Common myeloid progenitor, CD34-positive (primary cell): ENCODE results near the gene MYCBPAP.
A peak's percentile ranks its signal among the peaks of the same experiment; 100 is the strongest.

Source experiments
- CTCF ChIA-PET: fragments of 350-600 bp; sonication (Branson Sonifier 250); formaldehyde crosslinking; loops from one replicate; lab custom pipeline; 2021; ENCODE audit warnings: antibody characterized with exemption; lab: Charles Lee
- POLR2A ChIA-PET: fragments of 350-600 bp; sonication (Branson Sonifier 250); formaldehyde crosslinking; loops from one replicate; lab custom pipeline; 2021; ENCODE audit warnings: antibody characterized with exemption; lab: Charles Lee
- DNase-seq, 3 donors: peaks; one replicate each; pipeline versions ENCODE4 v3.0.0 to v3.0.0-alpha.2; 2013
- H3K27ac ChIP-seq, 2 experiments: 1 replicate in 1 of 2; 2 replicates in 1 of 2; pipeline ENCODE4 v1.7.0; 2013; ENCODE audit warnings: inconsistent platforms in 2 of 2, low read length in 2 of 2, mild to moderate bottlenecking in 2 of 2, low read depth in 1 of 2, moderate library complexity in 1 of 2; ENCODE audit not compliant: severe bottlenecking in 2 of 2, insufficient read depth in 1 of 2, poor library complexity in 1 of 2
- H3K27me3 ChIP-seq, 5 experiments: replicated peaks in 2 of 5; 1 replicate in 3 of 5; 2 replicates in 2 of 5; pipeline versions ENCODE4 v1.6.1 to v1.7.0; 2013; ENCODE audit warnings: low read length in 4 of 5, mild to moderate bottlenecking in 2 of 5, moderate library complexity in 2 of 5, inconsistent platforms in 1 of 5; ENCODE audit not compliant: insufficient read depth in 5 of 5, control insufficient read depth in 4 of 5
- H3K36me3 ChIP-seq, 4 experiments: 1 replicate in 2 of 4; 2 replicates in 2 of 4; pipeline versions ENCODE4 v1.6.1 to v1.7.0; 2013; ENCODE audit warnings: low read length in 3 of 4, control low read depth in 1 of 4, mild to moderate bottlenecking in 1 of 4; ENCODE audit not compliant: control insufficient read depth in 4 of 4, insufficient read depth in 4 of 4
- H3K4me1 ChIP-seq, 4 experiments: 1 replicate in 3 of 4; 2 replicates in 1 of 4; pipeline versions ENCODE4 v1.6.1 to v1.7.1; 2013; ENCODE audit warnings: low read length in 3 of 4, mild to moderate bottlenecking in 3 of 4, control low read depth in 1 of 4, inconsistent platforms in 1 of 4, moderate library complexity in 1 of 4; ENCODE audit not compliant: control insufficient read depth in 4 of 4, insufficient read depth in 4 of 4; ENCODE audit errors: control extremely low read depth in 1 of 4
- H3K4me3 ChIP-seq, 7 experiments: 1 replicate in 4 of 7; 2 replicates in 3 of 7; pipeline versions ENCODE4 v1.5.1 to v1.7.0; 2013; ENCODE audit warnings: mild to moderate bottlenecking in 7 of 7, low read length in 6 of 7, moderate library complexity in 6 of 7, inconsistent platforms in 2 of 7, low read depth in 2 of 7, control low read depth in 1 of 7; ENCODE audit not compliant: insufficient read depth in 4 of 7, control insufficient read depth in 1 of 7; ENCODE audit errors: extremely low read depth in 1 of 7
- H3K9me3 ChIP-seq, 5 experiments: 1 replicate in 4 of 5; 2 replicates in 1 of 5; pipeline versions ENCODE4 v1.6.1 to v1.7.1; 2013; ENCODE audit warnings: low read length in 4 of 5, mild to moderate bottlenecking in 2 of 5, inconsistent platforms in 1 of 5, low read depth in 1 of 5, moderate library complexity in 1 of 5; ENCODE audit not compliant: control insufficient read depth in 4 of 5, insufficient read depth in 2 of 5; ENCODE audit errors: control extremely low read depth in 1 of 5
- WGBS: methylation state at CpG from one replicate; pipeline ENCODE4 v1.1.5; 2013; ENCODE audit not compliant: insufficient coverage; 5-methylcytosine and 5-hydroxymethylcytosine counted together

Gene MYCBPAP

DNA sequence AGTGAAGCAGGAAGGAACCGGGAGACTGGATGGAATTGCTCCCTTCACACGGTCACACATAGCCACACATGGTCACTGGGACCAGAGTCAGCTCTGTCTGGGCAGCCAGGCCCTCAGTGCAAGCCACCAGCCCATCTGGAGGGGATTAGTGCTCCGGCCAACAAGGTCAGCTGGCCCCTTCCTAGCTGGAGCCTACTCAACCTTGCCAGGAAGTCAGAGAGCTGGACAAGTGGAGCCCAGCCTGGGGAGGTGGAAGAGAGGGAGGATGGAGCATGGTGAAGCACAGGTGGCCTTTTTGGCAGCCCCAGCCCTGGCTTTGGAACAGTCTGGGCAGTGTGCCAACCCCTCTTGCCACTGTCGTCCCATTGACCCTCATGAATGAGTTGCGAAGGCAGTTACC is 48.6 kb downstream of the MYCBPAP start:
- Histone ChIP-seq H3K27me3 (peaks cover 0 to 49% (median 24%) of the 10 kb centered on the region in 5 experiments), H3K4me1 (peaks cover 0 to 30% (median 24%) of the 10 kb centered on the region in 4 experiments), H3K36me3 (peaks cover 2 to 11% (median 5%) of the 10 kb centered on the region in 4 experiments), H3K9me3 (no peaks in the 10 kb centered on the region), H3K4me3 (no peak overlapping the region), H3K27ac (no peak overlapping the region)
- ChIA-PET CTCF (interaction anchor here (1.0 to 16.6 kb wide), 3 partner anchors 10 to 137 kb away, joined by 3 to 325 read pairs (median 3); no protein-coding TSS in a partner anchor), POLR2A (no interaction called here)
- WGBS = 82% methylated on average over 3 of the region's 5 CpGs
- no peak for DNase-seq

GRCh38 chr17:50557630-50558029 is 49.4 kb downstream of the MYCBPAP start:
- POLR2A ChIA-PET = no interaction called here

GRCh38 chr17:50558091-50558490 is 49.9 kb downstream of the MYCBPAP start:
- WGBS = 89% methylated on average over 4 of the region's 4 CpGs
- ChIA-PET CTCF (interaction anchor here (1.1 kb wide), 1 partner anchor 9 kb away, joined by 4 read pairs; no protein-coding TSS in a partner anchor), POLR2A (no interaction called here)
- Histone ChIP-seq H3K36me3 (peaks cover 0 to 11% (median 5%) of the 10 kb centered on the region in 4 experiments), H3K9me3 (no peaks in the 10 kb centered on the region), H3K27ac (no peak overlapping the region), H3K4me1 (peaks cover 0 to 39% (median 36%) of the 10 kb centered on the region in 4 experiments), H3K4me3 (no peak overlapping the region), H3K27me3 (peaks cover 0 to 61% (median 33%) of the 10 kb centered on the region in 5 experiments)
- no peak for DNase-seq

More at GRCh38 chr17:50557630-50558029, 49.4 kb downstream of the MYCBPAP start:
- Histone ChIP-seq H3K4me1 (peaks cover 0 to 37% (median 33%) of the 10 kb centered on the region in 4 experiments), H3K9me3 (no peaks in the 10 kb centered on the region), H3K4me3 (no peak overlapping the region), H3K27me3 (peaks cover 0 to 56% (median 29%) of the 10 kb centered on the region in 5 experiments), H3K36me3 (peaks cover 1 to 11% (median 5%) of the 10 kb centered on the region in 4 experiments), H3K27ac (no peak overlapping the region)
- CTCF ChIA-PET = interaction anchor here (1.1 kb wide), 1 partner anchor 9 kb away, joined by 4 read pairs; no protein-coding TSS in a partner anchor
- 98% methylated on average over 4 of the region's 4 CpGs for WGBS
- DNase-seq = no peak

GRCh38 chr17:50558581-50558940 is 50.3 kb downstream of the MYCBPAP start:
- Histone ChIP-seq H3K4me1 (peaks cover 0 to 39% (median 36%) of the 10 kb centered on the region in 4 experiments), H3K36me3 (peaks cover 0 to 11% (median 5%) of the 10 kb centered on the region in 4 experiments), H3K27ac (no peak overlapping the region), H3K27me3 (peaks cover 0 to 66% (median 36%) of the 10 kb centered on the region in 5 experiments), H3K4me3 (peak overlapping the region in 3 of 7 experiments; percentile 11 to 66 (median 54)), H3K9me3 (no peaks in the 10 kb centered on the region)
- CTCF ChIA-PET = no interaction called here
- 9% methylated on average over 14 of the region's 18 CpGs for WGBS
- no peak for DNase-seq
- POLR2A ChIA-PET = no interaction called here

DNA sequence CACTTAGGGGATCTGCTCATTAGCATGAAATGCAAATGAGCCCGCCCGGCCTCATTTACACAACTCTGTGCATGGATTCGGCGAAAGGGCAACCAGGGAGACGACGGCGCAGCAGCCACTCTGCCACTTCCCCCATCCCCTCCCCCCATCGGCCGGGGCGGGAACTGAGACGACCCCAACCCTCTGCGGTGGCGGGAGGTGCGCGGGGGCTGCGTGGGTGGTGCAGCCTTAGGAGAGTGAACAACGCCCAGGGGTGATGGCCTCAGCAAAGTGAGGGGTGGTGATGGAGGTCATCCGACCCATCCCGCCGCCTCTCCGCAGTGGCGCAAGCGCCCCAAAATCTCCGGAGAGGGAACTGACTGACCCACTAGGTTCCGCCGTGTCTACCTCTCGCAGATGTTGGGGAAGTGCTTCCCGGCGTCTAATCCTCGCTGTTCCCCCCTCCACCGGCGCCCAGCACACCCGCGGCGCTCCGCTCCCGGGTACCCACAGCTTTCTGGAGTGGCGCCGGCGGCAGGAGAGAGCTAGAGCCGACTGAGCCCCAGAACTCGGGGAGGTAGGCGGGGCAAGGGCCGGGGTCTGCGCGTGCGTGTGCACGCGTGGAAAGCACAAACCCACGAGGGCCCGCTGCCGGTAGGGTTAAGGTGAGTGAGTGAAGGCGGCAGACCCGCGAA is 50.8 kb downstream of the MYCBPAP start:
- Histone ChIP-seq H3K4me3 (peak overlapping the region in 4 of 7 experiments; percentile 23 to 72 (median 61)), H3K4me1 (peaks cover 0 to 39% (median 36%) of the 10 kb centered on the region in 4 experiments), H3K9me3 (no peaks in the 10 kb centered on the region), H3K27me3 (peaks cover 0 to 71% (median 36%) of the 10 kb centered on the region in 5 experiments), H3K27ac (no peak overlapping the region), H3K36me3 (peaks cover 0 to 11% (median 5%) of the 10 kb centered on the region in 4 experiments)
- DNase-seq = peak; percentile 13 to 44 (median 42)
- CTCF ChIA-PET = interaction anchor here (1.0 to 2.5 kb wide), 5 partner anchors 9 to 70 kb away, joined by 3 to 21 read pairs (median 5); partner anchors contain the start of gene SPATA20
- 2% methylated on average over 35 of the region's 55 CpGs for WGBS
- POLR2A ChIA-PET = no interaction called here

DNA sequence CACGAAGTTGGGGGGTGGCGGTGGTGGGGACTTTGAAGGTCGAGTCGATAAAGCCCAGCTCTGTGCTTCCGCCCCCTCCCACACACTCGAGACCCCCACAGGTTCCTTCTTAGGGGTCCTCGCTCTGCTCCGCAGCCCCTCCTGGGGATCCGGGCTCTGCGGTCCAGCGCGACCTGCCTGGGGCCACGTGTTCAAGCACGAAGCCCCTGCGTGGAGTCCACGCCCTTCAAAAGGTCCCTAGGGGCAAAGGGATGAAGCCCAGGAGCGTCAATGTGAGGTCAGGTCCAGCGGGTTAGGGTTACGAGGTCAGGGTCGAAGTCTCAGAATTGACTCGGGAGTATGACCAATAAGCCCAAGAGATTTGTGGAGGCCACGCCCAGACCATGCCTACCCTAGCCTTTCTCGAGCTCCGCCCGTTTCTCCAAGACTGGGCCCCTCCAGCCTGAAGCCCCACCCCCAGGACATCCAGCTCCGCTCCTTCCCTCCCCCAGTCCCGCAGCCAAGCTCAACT is 51.5 kb downstream of the MYCBPAP start:
- peaks cover 0 to 11% (median 5%) of the 10 kb centered on the region in 4 experiments for H3K36me3 ChIP-seq
- 6% methylated on average over 23 of the region's 27 CpGs for WGBS
- H3K27me3 ChIP-seq = peaks cover 0 to 77% (median 38%) of the 10 kb centered on the region in 5 experiments
- H3K4me3 ChIP-seq = peak overlapping the region in 4 of 7 experiments; percentile 23 to 72 (median 61)
- POLR2A ChIA-PET = no interaction called here
- peak in 2 of 3 donors; percentile 11 to 33 for DNase-seq
- CTCF ChIA-PET = interaction anchor here (1.0 to 3.7 kb wide), 9 partner anchors 9 to 79 kb away, joined by 3 to 21 read pairs (median 4); partner anchors contain the start of gene SPATA20
- H3K9me3 ChIP-seq = no peaks in the 10 kb centered on the region
- no peak overlapping the region for H3K27ac ChIP-seq
- peaks cover 0 to 41% (median 36%) of the 10 kb centered on the region in 4 experiments for H3K4me1 ChIP-seq
